GM12878 (cell line): ENCODE measurements around the gene PHC2. TPM values are rescaled to one million over a fixed set of nuclear protein-coding genes. Genes with fewer than 3 reads are reported as not detected.

ENCODE experiments used
- ATAC-seq: fragments of 200-7000 bp; cut with Tn5 transposase; 3 replicates; pipeline ENCODE4 v1.9.1; 2020; ENCODE audit warnings: mild to moderate bottlenecking, moderate library complexity
- BruUV-seq: library from RNA; stranded (reverse); fragments of 400-500 nt; replicated peaks from 2 replicates; lab custom pipeline; 2021; lab: Mats Ljungman, UMichigan
- CTCF ChIA-PET: fragments of 300-600 bp; sonication (Branson Sonifier 250); formaldehyde crosslinking; extraction: SDS; loops from one replicate; lab custom pipeline; 2021; ENCODE audit warnings: inconsistent platforms; lab: Yijun Ruan, JAX
- POLR2A ChIA-PET: fragments of 350-600 bp; formaldehyde crosslinking; extraction: SDS; loops from one replicate; lab custom pipeline; 2021; ENCODE audit warnings: inconsistent platforms; lab: Charles Lee
- RAD21 ChIA-PET: fragments of 300-600 bp; sonication (Branson Sonifier 250); formaldehyde crosslinking; loops from one replicate; lab custom pipeline; 2023; ENCODE audit warnings: antibody characterized with exemption; ENCODE audit not compliant: unreplicated experiment; lab: Charles Lee
- SMC1A ChIA-PET: fragments of 300-600 bp; sonication (Branson Sonifier 250); formaldehyde crosslinking; loops from one replicate; lab custom pipeline; 2023; ENCODE audit not compliant: unreplicated experiment, uncharacterized antibody; lab: Charles Lee
- DNase-seq: peaks from one replicate; pipeline ENCODE4 v3.0.0-alpha.2; 2011; ENCODE audit warnings: low read depth, low spot score
- FAIRE-seq: peaks from 3 replicates; lab custom pipeline; 2011; peaks lifted over from hg19 to GRCh38; lab: Jason Lieb, UNC
- H2AFZ ChIP-seq: 2 replicates; pipeline ENCODE4 v1.6.0; 2011; ENCODE audit warnings: low read depth, low read length, control low read depth; ENCODE audit not compliant: control insufficient read depth
- H3K27ac ChIP-seq: 2 replicates; pipeline ENCODE4 v1.5.1; 2011; ENCODE audit warnings: control low read depth; ENCODE audit not compliant: control insufficient read depth, insufficient read depth
- H3K27me3 ChIP-seq, 2 experiments: replicated peaks in 1 of 2; 2 replicates each; pipeline versions ENCODE4 v1.6.0 to v1.6.1; 2011; ENCODE audit warnings: low read length in 1 of 2; ENCODE audit not compliant: control insufficient read depth in 2 of 2, insufficient read depth in 2 of 2
- H3K36me3 ChIP-seq, 2 experiments: 2 replicates each; pipeline ENCODE4 v1.5.1; 2011; ENCODE audit warnings: low read length in 1 of 2; ENCODE audit not compliant: control insufficient read depth in 2 of 2, insufficient read depth in 2 of 2
- H3K4me1 ChIP-seq: 2 replicates; pipeline ENCODE4 v1.6.1; 2011; ENCODE audit warnings: mild to moderate bottlenecking, low read length, moderate library complexity, mixed read lengths; ENCODE audit not compliant: control insufficient read depth, insufficient read depth
- H3K4me2 ChIP-seq: 2 replicates; pipeline ENCODE4 v1.6.0; 2011; ENCODE audit warnings: control low read depth; ENCODE audit not compliant: control insufficient read depth, insufficient read depth
- H3K4me3 ChIP-seq: fragments of 200-600 bp; sonication (generic); 2 replicates; pipeline ENCODE4 v1.5.1; 2016
- H3K79me2 ChIP-seq: 2 replicates; pipeline ENCODE4 v1.6.0; 2011; ENCODE audit warnings: low read length; ENCODE audit not compliant: control insufficient read depth, insufficient read depth
- H3K9ac ChIP-seq: 2 replicates; pipeline ENCODE4 v1.8.0; 2011; ENCODE audit warnings: low read length, control low read depth, mixed read lengths; ENCODE audit not compliant: control insufficient read depth, insufficient read depth
- H3K9me3 ChIP-seq: replicated peaks from 3 replicates; pipeline ENCODE4 v1.5.1; 2011; ENCODE audit warnings: mild to moderate bottlenecking, low read length; ENCODE audit not compliant: control insufficient read depth, insufficient read depth
- H4K20me1 ChIP-seq: 2 replicates; pipeline ENCODE4 v1.6.0; 2011; ENCODE audit not compliant: control insufficient read depth, insufficient read depth
- CTCF ChIP-seq, 3 experiments: IDR thresholded peaks in 2 of 3; conservative IDR thresholded peaks in 1 of 3; 2 replicates each; pipeline ENCODE4 v1.5.1; 2011; ENCODE audit warnings: low read depth in 3 of 3, low read length in 3 of 3, mild to moderate bottlenecking in 3 of 3, control low read depth in 2 of 3, moderate library complexity in 2 of 3, inconsistent platforms in 1 of 3, mixed read lengths in 1 of 3; ENCODE audit not compliant: control insufficient read depth in 2 of 3, insufficient read depth in 1 of 3; ENCODE audit errors: extremely low read depth in 1 of 3
- EED ChIP-seq: sonication (generic); IDR thresholded peaks from 2 replicates; pipeline ENCODE4 v1.6.1; 2016; ENCODE audit warnings: antibody characterized with exemption, low read depth
- IKZF1 ChIP-seq: fragments of 450-650 bp; conservative IDR thresholded peaks from 2 replicates; pipeline ENCODE4 v1.6.1; 2017; ENCODE audit warnings: antibody characterized with exemption, mild to moderate bottlenecking
- MTA2 ChIP-seq: fragments of 450-650 bp; IDR thresholded peaks from 2 replicates; pipeline ENCODE4 v1.6.1; 2016; ENCODE audit warnings: low read depth, mild to moderate bottlenecking, moderate library complexity
- RUNX3 ChIP-seq: IDR thresholded peaks from 2 replicates; pipeline ENCODE4 v1.6.1; 2012; ENCODE audit warnings: low read length, inconsistent platforms
- SIN3A ChIP-seq: IDR thresholded peaks from 2 replicates; pipeline ENCODE4 v1.6.1; 2012; ENCODE audit warnings: low read depth, low read length, improper control_type of control experiment
- SMAD5 ChIP-seq: IDR thresholded peaks from 2 replicates; pipeline ENCODE4 v1.6.1; 2016; ENCODE audit warnings: antibody characterized with exemption, low read depth
- SPI1 ChIP-seq: IDR thresholded peaks from 2 replicates; pipeline ENCODE4 v1.6.1; 2011; ENCODE audit warnings: low read depth, mild to moderate bottlenecking, low read length, moderate library complexity, borderline replicate concordance; ENCODE audit not compliant: insufficient read depth
- TCF12 ChIP-seq: IDR thresholded peaks from 2 replicates; pipeline ENCODE4 v1.6.1; 2011; ENCODE audit warnings: low read depth, mild to moderate bottlenecking, low read length
- TCF3 ChIP-seq: IDR thresholded peaks from 2 replicates; pipeline ENCODE4 v1.6.1; 2012; ENCODE audit warnings: low read depth, mild to moderate bottlenecking, low read length, borderline replicate concordance; ENCODE audit not compliant: insufficient read depth
- USF1 ChIP-seq: IDR thresholded peaks from 2 replicates; pipeline ENCODE4 v1.6.1; 2011; ENCODE audit warnings: borderline replicate concordance, low read depth, mild to moderate bottlenecking, moderate library complexity, mixed read lengths, low read length; ENCODE audit not compliant: insufficient read depth; ENCODE audit errors: extremely low read length
- YBX1 ChIP-seq: fragments of 450-650 bp; IDR thresholded peaks from 2 replicates; pipeline ENCODE4 v1.6.1; 2016; ENCODE audit warnings: antibody characterized with exemption
- ZNF207 ChIP-seq: fragments of 450-650 bp; IDR thresholded peaks from 2 replicates; pipeline ENCODE4 v1.6.1; 2014; ENCODE audit warnings: antibody characterized with exemption, mild to moderate bottlenecking, borderline replicate concordance
- WGBS: methylation state at CpG from one replicate; pipeline ENCODE4 v1.1.6; 2016; ENCODE audit warnings: low lambda C conversion rate; ENCODE audit not compliant: insufficient replicate concordance, insufficient coverage; ENCODE audit errors: missing lambda C conversion rate; 5-methylcytosine and 5-hydroxymethylcytosine counted together
- in situ Hi-C: fragments of 300-500 bp; cut with MboI; formaldehyde crosslinking; loops from 9 replicates; pipeline ENCODE4 v1.14.3; 2018; ENCODE audit warnings: mixed read lengths
- intact Hi-C: fragments of 100-400 bp; cut with micrococcal nuclease; formaldehyde crosslinking; loops from one replicate; pipeline ENCODE4 v1.14.2; 2022; ENCODE audit not compliant: unreplicated experiment
- polyA plus RNA-seq, 11 experiments: library from polyadenylated mRNA; depleted of rRNA in 4 of 11; unstranded in 6 of 11; stranded (reverse) in 5 of 11; fragments of >200 nt; fragmentation: Nextera tagmentation in 4 of 11; fragmentation: Illumina TruSeq in 1 of 11; extraction: Ambion mirVana in 4 of 11; extraction: Trizol in 1 of 11; gene quantifications; 1 replicate in 1 of 11; 2 replicates in 10 of 11; pipeline versions ENCODE4 v1.2.1 to v1.2.3, GENCODE V29; 2011 to 2016; ENCODE audit warnings: inconsistent platforms in 2 of 11, missing spikeins in 2 of 11, low read depth in 1 of 11
- total RNA-seq, 4 experiments: library from RNA; depleted of rRNA in 3 of 4; stranded (reverse); fragments of >200 nt in 3 of 4; fragmentation: Illumina TruSeq in 1 of 4; extraction: Trizol in 1 of 4; gene quantifications; 2 replicates each; pipeline versions ENCODE4 v1.2.1 to v1.2.3, GENCODE V29; 2013 to 2021

The PHC2 gene
- total and polyA plus RNA-seq, 10 of the 15 experiments (the other 5 are each of a cell fraction or from before 2014, with no cell fraction given) = 2.0 to 35.9 (median 16.4) TPM

DNA sequence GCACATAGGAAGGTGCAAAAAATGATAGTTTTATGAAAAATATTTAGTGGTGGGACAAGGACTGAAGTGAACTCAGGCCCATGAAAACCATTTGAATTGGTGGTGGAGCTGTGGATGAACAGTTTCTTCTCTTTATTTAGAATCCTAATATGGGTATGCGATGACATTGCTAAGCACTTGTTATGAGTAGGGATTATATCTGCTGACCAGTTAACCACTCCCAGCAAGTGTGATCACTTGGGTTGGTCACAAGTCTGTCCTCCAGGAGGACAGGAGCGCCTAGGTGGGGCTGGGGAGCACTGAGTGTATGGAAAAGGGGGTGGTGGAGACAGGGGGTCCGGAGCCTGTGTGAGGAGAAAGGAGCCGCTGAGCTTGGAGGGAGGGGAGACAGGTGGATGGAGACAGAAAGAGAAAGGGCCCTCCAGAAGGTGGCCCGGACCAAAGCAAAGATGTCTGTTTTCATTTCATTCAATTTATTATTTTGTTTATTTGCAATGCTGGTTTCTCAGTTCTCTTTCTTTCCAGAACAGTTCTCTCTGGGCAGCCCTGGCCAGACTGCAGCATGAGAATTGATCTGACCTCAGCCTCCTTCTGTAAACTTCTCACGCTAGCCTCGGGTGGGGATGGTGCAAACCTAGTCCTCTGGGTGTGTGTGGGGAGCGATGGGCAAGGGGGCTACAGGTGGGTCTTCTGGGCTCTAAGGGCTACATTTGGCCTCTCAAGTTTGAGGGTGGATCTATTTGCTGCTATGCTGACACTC, 31.7 kb upstream of the PHC2 start (continued):
- TF ChIP-seq MTA2 = 0 out of 2 replicates have a peak, but pooled peaks have one; percentile 20
- no peak for TF ChIP-seq TCF3
- TF ChIP-seq RUNX3 = peak; percentile 33
- TF ChIP-seq ZNF207 = no peak
- TF ChIP-seq EED = peak; percentile 38; the same call in 1 of the 2 replicates
- no peak for TF ChIP-seq SMAD5
- TF ChIP-seq SPI1 = peak; percentile 81
- TF ChIP-seq TCF12 = 0 out of 2 replicates have a peak, but pooled peaks have one; percentile 23

DNA sequence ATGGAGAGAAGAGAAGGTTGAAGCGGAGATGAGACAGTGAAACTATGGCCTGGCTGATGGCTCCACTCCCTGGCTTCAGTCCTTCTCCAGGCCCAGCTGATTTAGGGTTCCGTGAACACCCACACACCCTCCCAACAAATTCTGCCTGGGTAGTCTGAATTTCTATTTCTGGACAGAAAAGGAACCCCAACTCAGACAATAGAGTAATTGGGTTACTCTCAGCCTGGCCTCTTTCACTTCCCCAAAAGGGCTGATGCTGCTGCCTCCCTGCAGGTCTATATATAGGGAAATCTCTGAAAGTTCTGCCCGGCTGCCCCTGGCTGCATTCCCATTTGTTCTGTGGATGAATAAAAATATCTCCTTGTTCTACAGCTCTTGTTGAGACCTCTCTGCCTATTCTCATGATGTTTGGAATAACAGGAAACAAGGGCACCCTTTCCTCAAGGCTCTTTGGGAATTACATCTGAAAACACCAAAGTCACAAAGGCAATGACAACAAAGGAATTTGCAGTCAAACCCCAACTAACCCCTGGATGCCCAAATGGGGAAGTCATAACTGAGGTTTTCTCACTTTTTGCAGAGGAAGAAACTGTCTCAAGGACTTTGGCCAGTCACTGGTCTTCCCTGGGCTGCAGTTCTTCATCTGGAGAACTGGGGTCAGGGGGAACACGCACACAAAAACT, 30.2 kb upstream of the PHC2 start:
- intact Hi-C loops = loop anchor here (2.0 kb wide), 1 partner anchor 114 kb away; no protein-coding TSS in a partner anchor
- H3K36me3 ChIP-seq = no peaks in the 10 kb centered on the region
- H3K4me2 ChIP-seq = peak overlapping the region; percentile 65
- no peak overlapping the region for H2AFZ ChIP-seq
- H3K9ac ChIP-seq = peak overlapping the region; percentile 62
- H4K20me1 ChIP-seq = no peaks in the 10 kb centered on the region
- RAD21 ChIA-PET = interaction anchor here (0.9 to 3.1 kb wide), 3 partner anchors 11 to 165 kb away, joined by 4 to 27 read pairs (median 4); partner anchors contain the start of gene ZSCAN20
- peak overlapping the region; percentile 73 for H3K27ac ChIP-seq
- peak; percentile 78 for FAIRE-seq
- peak; percentile 67 for DNase-seq
- BruUV-seq = no TSS peak
- CTCF ChIA-PET = interaction anchor here (1.1 to 8.5 kb wide), 5 partner anchors 9 to 164 kb away, joined by 3 to 111 read pairs (median 5); partner anchors contain the start of gene ZSCAN20
- peaks cover 51% of the 10 kb centered on the region for H3K4me1 ChIP-seq
- WGBS = 28% methylated on average over 4 of the region's 4 CpGs
- H3K4me3 ChIP-seq = peak overlapping the region; percentile 49; the same call in 1 of the 2 replicates
- POLR2A ChIA-PET = interaction anchor here (0.6 to 2.4 kb wide), 4 partner anchors 10 to 334 kb away, joined by 3 to 10 read pairs (median 3); partner anchors contain the start of gene ZSCAN20
- in situ Hi-C loops = no loop called here
- SMC1A ChIA-PET = interaction anchor here (0.8 to 7.6 kb wide), 4 partner anchors 7 to 334 kb away, joined by 3 to 112 read pairs (median 4); partner anchors contain the start of gene ZSCAN20
- no peaks in the 10 kb centered on the region; the same call in 1 of the 2 replicates for H3K79me2 ChIP-seq
- peak; percentile 86 for ATAC-seq
- H3K9me3 ChIP-seq = no peaks in the 10 kb centered on the region
- H3K27me3 ChIP-seq = no peaks in the 10 kb centered on the region
- TF ChIP-seq SIN3A (no peak), CTCF (IDR thresholded peaks at IDR 0.05 in 2 of 3, conservative IDR thresholded peaks at IDR 0.05 in 1 of 3; ENCODE audit: control insufficient read depth in 2 of 3, extremely low read depth in 1 of 3, insufficient read depth in 1 of 3, low read depth in 3 of 3, low read length in 3 of 3) (no peak), IKZF1 (peak; percentile 99), YBX1 (no peak), USF1 (no peak)
